GM19023 (cell line): ENCODE measurements around the gene SIK3.

Experiments used
- ATAC-seq: cut with Tn5 transposase; IDR thresholded peaks from one replicate; pipeline ENCODE4 v1.9.1; 2021; ENCODE audit warnings: mild to moderate bottlenecking, moderate library complexity; ENCODE audit not compliant: unreplicated experiment

Gene SIK3

GRCh38 chr11:116906479-116906878, 191.7 kb downstream of the SIK3 start:
- ATAC-seq: no peak

GRCh38 chr11:116903090-116903489, 195.1 kb downstream of the SIK3 start:
- no peak for ATAC-seq

- ATAC-seq: no peak
These were observed 196.1 kb downstream of the SIK3 start for GRCh38 chr11:116901964-116902688.

- ATAC-seq: no peak
These were observed 197.0 kb downstream of the SIK3 start for GRCh38 chr11:116901211-116901610.

- no peak for ATAC-seq
These were observed 202.0 kb downstream of the SIK3 start for GRCh38 chr11:116896211-116896610.

- no peak for ATAC-seq
These were observed 203.0 kb downstream of the SIK3 start for GRCh38 chr11:116895048-116895757.

- ATAC-seq: no peak
These were observed 204.3 kb downstream of the SIK3 start for GRCh38 chr11:116893906-116894305.

GRCh38 chr11:116893437-116893836, 204.8 kb downstream of the SIK3 start:
- ATAC-seq: no peak

GRCh38 chr11:116892374-116892773, 205.9 kb downstream of the SIK3 start:
- ATAC-seq: no peak

- ATAC-seq: no peak
These were observed 206.5 kb downstream of the SIK3 start for GRCh38 chr11:116891746-116892145.

GRCh38 chr11:116890607-116891006, 207.6 kb downstream of the SIK3 start:
- no peak for ATAC-seq

GRCh38 chr11:116890193-116890592, 208.0 kb downstream of the SIK3 start:
- ATAC-seq: peak; percentile 85

- ATAC-seq: no peak
These were observed 209.2 kb downstream of the SIK3 start for GRCh38 chr11:116888884-116889549.

- no peak for ATAC-seq
These were observed 210.2 kb downstream of the SIK3 start for GRCh38 chr11:116888024-116888423.

GRCh38 chr11:116885951-116886655, 212.1 kb downstream of the SIK3 start:
- no peak for ATAC-seq

- ATAC-seq: no peak
These were observed 215.8 kb downstream of the SIK3 start for GRCh38 chr11:116882386-116882785.

- no peak for ATAC-seq
These were observed 217.1 kb downstream of the SIK3 start for GRCh38 chr11:116881143-116881542.

GRCh38 chr11:116879800-116880625, 218.2 kb downstream of the SIK3 start:
- ATAC-seq: no peak

- ATAC-seq: no peak
These were observed 221.6 kb downstream of the SIK3 start for GRCh38 chr11:116876656-116877055.

- ATAC-seq: no peak
These were observed 223.0 kb downstream of the SIK3 start for GRCh38 chr11:116875194-116875593.
